ENCODE results near the gene FAM81B.

FAM81B gene

GRCh38 chr5:95365302-95366095, 25.7 kb upstream of the FAM81B start:
- Histone ChIP-seq H3K27me3 (ENCODE audit: insufficient read depth, low read length) (no peaks in the 10 kb centered on the region), H3K4me2 (ENCODE audit: low read length) (no peak overlapping the region), H3F3A (ENCODE audit: insufficient read depth, low read length) (no peaks in the 10 kb centered on the region), H3K4me1 (ENCODE audit: insufficient read depth, low read length, severe bottlenecking) (no peaks in the 10 kb centered on the region), H3K9me3 (ENCODE audit: low read length) (no peaks in the 10 kb centered on the region), H3K4me3 (ENCODE audit: low read depth, low read length, poor library complexity, severe bottlenecking) (no peak overlapping the region), H4K20me1 (ENCODE audit: insufficient read depth, low read length) (no peaks in the 10 kb centered on the region), H3K27ac (ENCODE audit: low read depth, low read length, poor library complexity, severe bottlenecking) (no peak overlapping the region), H3K9me2 (ENCODE audit: low read depth, low read length) (no peaks in the 10 kb centered on the region), H3K36me3 (ENCODE audit: insufficient read depth, low read length) (no peaks in the 10 kb centered on the region), H3K79me2 (ENCODE audit: insufficient read depth, low read length) (no peaks in the 10 kb centered on the region), H2AFZ (ENCODE audit: low read length) (no peak overlapping the region), H3K9ac (ENCODE audit: low read length) (no peak overlapping the region)
- TF ChIP-seq, protein P1, sequence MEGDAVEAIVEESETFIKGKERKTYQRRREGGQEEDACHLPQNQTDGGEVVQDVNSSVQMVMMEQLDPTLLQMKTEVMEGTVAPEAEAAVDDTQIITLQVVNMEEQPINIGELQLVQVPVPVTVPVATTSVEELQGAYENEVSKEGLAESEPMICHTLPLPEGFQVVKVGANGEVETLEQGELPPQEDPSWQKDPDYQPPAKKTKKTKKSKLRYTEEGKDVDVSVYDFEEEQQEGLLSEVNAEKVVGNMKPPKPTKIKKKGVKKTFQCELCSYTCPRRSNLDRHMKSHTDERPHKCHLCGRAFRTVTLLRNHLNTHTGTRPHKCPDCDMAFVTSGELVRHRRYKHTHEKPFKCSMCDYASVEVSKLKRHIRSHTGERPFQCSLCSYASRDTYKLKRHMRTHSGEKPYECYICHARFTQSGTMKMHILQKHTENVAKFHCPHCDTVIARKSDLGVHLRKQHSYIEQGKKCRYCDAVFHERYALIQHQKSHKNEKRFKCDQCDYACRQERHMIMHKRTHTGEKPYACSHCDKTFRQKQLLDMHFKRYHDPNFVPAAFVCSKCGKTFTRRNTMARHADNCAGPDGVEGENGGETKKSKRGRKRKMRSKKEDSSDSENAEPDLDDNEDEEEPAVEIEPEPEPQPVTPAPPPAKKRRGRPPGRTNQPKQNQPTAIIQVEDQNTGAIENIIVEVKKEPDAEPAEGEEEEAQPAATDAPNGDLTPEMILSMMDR (IDR thresholded peaks at IDR 0.05; ENCODE audit: low read length), result no peak
- TF ChIP-seq EZH2 (IDR thresholded peaks at IDR 0.05; ENCODE audit: borderline replicate concordance, low read length), result no peak

- H3K27me3 ChIP-seq (ENCODE audit: insufficient read depth, low read length), result no peaks in the 10 kb centered on the region
- H3K9me3 ChIP-seq (ENCODE audit: low read length), result no peaks in the 10 kb centered on the region
- H3K4me2 ChIP-seq (ENCODE audit: low read length), result no peak overlapping the region
- no peaks in the 10 kb centered on the region for H4K20me1 ChIP-seq (ENCODE audit: insufficient read depth, low read length)
- no peak for TF ChIP-seq EZH2 (IDR thresholded peaks at IDR 0.05; ENCODE audit: borderline replicate concordance, low read length)
- TF ChIP-seq, protein P1 (IDR thresholded peaks at IDR 0.05; ENCODE audit: low read length), result no peak
- no peak overlapping the region for H3K27ac ChIP-seq (ENCODE audit: low read depth, low read length, poor library complexity, severe bottlenecking)
- no peak overlapping the region for H2AFZ ChIP-seq (ENCODE audit: low read length)
- no peaks in the 10 kb centered on the region for H3K4me1 ChIP-seq (ENCODE audit: insufficient read depth, low read length, severe bottlenecking)
- no peaks in the 10 kb centered on the region for H3K9me2 ChIP-seq (ENCODE audit: low read depth, low read length)
- H3K4me3 ChIP-seq (ENCODE audit: low read depth, low read length, poor library complexity, severe bottlenecking), result no peak overlapping the region
- H3K79me2 ChIP-seq (ENCODE audit: insufficient read depth, low read length), result no peaks in the 10 kb centered on the region
- no peak overlapping the region for H3K9ac ChIP-seq (ENCODE audit: low read length)
- no peaks in the 10 kb centered on the region for H3F3A ChIP-seq (ENCODE audit: insufficient read depth, low read length)
- no peaks in the 10 kb centered on the region for H3K36me3 ChIP-seq (ENCODE audit: insufficient read depth, low read length)
Measured at GRCh38 chr5:95369782-95370181, 21.4 kb upstream of the FAM81B start.

GRCh38 chr5:95374061-95374460, 17.1 kb upstream of the FAM81B start:
- no peaks in the 10 kb centered on the region for H3K4me1 ChIP-seq (ENCODE audit: insufficient read depth, low read length, severe bottlenecking)
- no peaks in the 10 kb centered on the region for H3K79me2 ChIP-seq (ENCODE audit: insufficient read depth, low read length)
- no peak for TF ChIP-seq EZH2 (IDR thresholded peaks at IDR 0.05; ENCODE audit: borderline replicate concordance, low read length)
- TF ChIP-seq, protein P1 (IDR thresholded peaks at IDR 0.05; ENCODE audit: low read length), result no peak
- H2AFZ ChIP-seq (ENCODE audit: low read length), result no peak overlapping the region
- no peaks in the 10 kb centered on the region for H3F3A ChIP-seq (ENCODE audit: insufficient read depth, low read length)
- H3K27ac ChIP-seq (ENCODE audit: low read depth, low read length, poor library complexity, severe bottlenecking), result no peak overlapping the region
- H3K4me3 ChIP-seq (ENCODE audit: low read depth, low read length, poor library complexity, severe bottlenecking), result no peak overlapping the region
- no peaks in the 10 kb centered on the region for H3K36me3 ChIP-seq (ENCODE audit: insufficient read depth, low read length)
- no peaks in the 10 kb centered on the region for H3K9me3 ChIP-seq (ENCODE audit: low read length)
- no peak overlapping the region for H3K9ac ChIP-seq (ENCODE audit: low read length)
- no peak overlapping the region for H3K4me2 ChIP-seq (ENCODE audit: low read length)
- no peaks in the 10 kb centered on the region for H3K9me2 ChIP-seq (ENCODE audit: low read depth, low read length)
- no peaks in the 10 kb centered on the region for H4K20me1 ChIP-seq (ENCODE audit: insufficient read depth, low read length)
- no peaks in the 10 kb centered on the region for H3K27me3 ChIP-seq (ENCODE audit: insufficient read depth, low read length)
